Tibial artery (tissue), 4 donors: Measurements from ENCODE around the gene UST.
A peak's percentile ranks its signal among the peaks of the same experiment; 100 is the strongest.

Experiments used
- DNase-seq, 2 donors: peaks; one replicate each; pipeline ENCODE4 v3.0.0-alpha.2; 2019
- H3K27ac ChIP-seq, 2 donors: fragments of 200-600 bp; sonication (generic) in 1 of 2; 1 replicate in 1 of 2; 2 replicates in 1 of 2; pipeline ENCODE4 v1.5.1; 2018 to 2019; ENCODE audit warnings: mild to moderate bottlenecking in 1 of 2
- H3K27me3 ChIP-seq, 2 donors: fragments of 200-600 bp; sonication (generic) in 1 of 2; one replicate each; pipeline versions ENCODE4 v1.5.1 to v1.6.0; 2016 to 2019
- H3K36me3 ChIP-seq, 3 donors: fragments of 200-600 bp; sonication (generic) in 2 of 3; one replicate each; pipeline ENCODE4 v1.5.1; 2016 to 2019; ENCODE audit warnings: mild to moderate bottlenecking in 2 of 3
- H3K4me1 ChIP-seq, 4 donors: fragments of 200-600 bp; sonication (generic) in 2 of 4; 1 replicate in 3 of 4; 2 replicates in 1 of 4; pipeline ENCODE4 v1.5.1; 2016 to 2019
- H3K4me3 ChIP-seq, 2 donors: fragments of 200-600 bp; sonication (generic) in 1 of 2; 1 replicate in 1 of 2; 2 replicates in 1 of 2; pipeline ENCODE4 v1.5.1; 2018 to 2019; ENCODE audit warnings: mild to moderate bottlenecking in 2 of 2
- H3K9me3 ChIP-seq, 3 donors: fragments of 200-600 bp; sonication (generic) in 1 of 3; one replicate each; pipeline ENCODE4 v1.5.1; 2016 to 2019
- CTCF ChIP-seq, 2 experiments: fragments of 200-600 bp in 1 of 2; fragments of 450-650 bp in 1 of 2; IDR thresholded peaks; one replicate each; pipeline ENCODE4 v1.5.1; 2017 to 2019; ENCODE audit warnings: antibody characterized with exemption in 2 of 2, mild to moderate bottlenecking in 1 of 2, moderate library complexity in 1 of 2
- intact Hi-C: fragments of 100-400 bp; cut with DNase I; formaldehyde crosslinking; loops from one replicate; pipeline ENCODE4 v1.15.0; 2023; ENCODE audit warnings: low total_unique reads

UST gene

DNA sequence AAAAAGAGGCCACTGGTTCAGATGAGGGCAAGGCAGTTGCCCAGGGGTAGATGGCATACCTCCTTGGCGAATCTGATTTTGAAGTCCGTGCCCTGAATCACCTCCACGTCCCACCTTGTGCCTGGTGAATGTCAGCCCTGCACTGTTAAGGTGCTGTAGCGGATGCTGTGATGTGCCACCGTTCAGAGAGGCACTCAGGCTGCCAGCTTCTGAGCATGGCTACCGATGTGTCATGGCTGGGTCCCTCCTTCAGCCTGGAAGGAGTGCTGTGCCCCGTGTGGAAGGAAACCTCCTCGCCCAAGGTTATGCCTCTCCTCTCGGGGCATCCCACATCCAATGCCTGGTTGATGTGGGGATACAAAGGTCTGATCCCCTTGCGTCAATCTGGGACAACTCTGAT, 43.6 kb downstream of the UST start:
- no peak for TF ChIP-seq CTCF (IDR thresholded peaks at IDR 0.05)
- no peak overlapping the region for H3K4me3 ChIP-seq
- H3K4me1 ChIP-seq, result peaks cover 0 to 5% (median 1%) of the 10 kb centered on the region in 4 donors
- no peak for DNase-seq
- no peaks in the 10 kb centered on the region for H3K27me3 ChIP-seq
- H3K9me3 ChIP-seq, result peaks cover 0 to 13% (median 0%) of the 10 kb centered on the region in 3 donors
- no peaks in the 10 kb centered on the region for H3K36me3 ChIP-seq
- H3K27ac ChIP-seq, result no peak overlapping the region
- intact Hi-C loops, result no loop called here

DNA sequence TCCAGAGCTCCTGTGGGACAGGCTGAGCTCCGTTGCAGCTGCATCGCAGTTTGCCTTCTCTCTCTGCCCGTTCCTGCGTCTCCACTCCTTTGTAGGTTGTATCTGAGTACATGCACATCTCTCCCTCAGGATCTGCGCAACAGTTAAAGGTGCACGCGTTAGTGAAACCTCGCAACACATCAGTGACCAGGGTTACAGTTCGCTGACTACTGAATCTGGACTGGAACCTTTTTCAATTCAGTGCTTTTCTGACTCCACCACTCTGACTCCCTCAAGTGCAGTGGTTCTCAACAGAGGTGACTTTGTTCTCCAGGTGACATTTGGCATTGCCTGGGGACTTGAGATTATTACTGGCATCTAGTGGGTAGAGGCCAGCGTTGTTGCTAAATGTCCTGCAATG, 44.0 kb downstream of the UST start:
- no peaks in the 10 kb centered on the region for H3K27me3 ChIP-seq
- H3K9me3 ChIP-seq, result peaks cover 0 to 13% (median 0%) of the 10 kb centered on the region in 3 donors
- H3K4me1 ChIP-seq, result peaks cover 0 to 5% (median 1%) of the 10 kb centered on the region in 4 donors
- TF ChIP-seq CTCF (IDR thresholded peaks at IDR 0.05), result no peak
- H3K4me3 ChIP-seq, result no peak overlapping the region
- H3K36me3 ChIP-seq, result no peaks in the 10 kb centered on the region
- H3K27ac ChIP-seq, result no peak overlapping the region
- intact Hi-C loops, result no loop called here
- DNase-seq, result no peak

DNA sequence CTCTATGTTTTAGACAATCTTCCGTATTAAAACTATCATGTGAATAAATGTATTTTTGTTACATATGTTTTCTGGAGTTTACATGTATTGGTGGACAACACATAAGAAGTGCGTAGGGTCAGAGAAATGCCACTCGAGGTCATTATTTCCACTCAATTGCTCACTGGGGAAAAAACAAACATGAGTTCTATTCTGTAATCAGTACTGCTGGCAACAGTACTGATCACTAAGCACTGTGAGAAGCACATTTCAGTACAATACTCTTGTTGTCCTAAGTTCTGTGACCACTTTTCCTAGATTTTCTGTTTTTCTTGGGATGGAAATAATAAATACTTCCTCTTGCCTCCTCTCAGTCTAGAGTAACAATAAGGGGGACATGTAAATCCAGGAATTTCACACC, 44.5 kb downstream of the UST start:
- DNase-seq, result no peak
- intact Hi-C loops, result no loop called here

DNA sequence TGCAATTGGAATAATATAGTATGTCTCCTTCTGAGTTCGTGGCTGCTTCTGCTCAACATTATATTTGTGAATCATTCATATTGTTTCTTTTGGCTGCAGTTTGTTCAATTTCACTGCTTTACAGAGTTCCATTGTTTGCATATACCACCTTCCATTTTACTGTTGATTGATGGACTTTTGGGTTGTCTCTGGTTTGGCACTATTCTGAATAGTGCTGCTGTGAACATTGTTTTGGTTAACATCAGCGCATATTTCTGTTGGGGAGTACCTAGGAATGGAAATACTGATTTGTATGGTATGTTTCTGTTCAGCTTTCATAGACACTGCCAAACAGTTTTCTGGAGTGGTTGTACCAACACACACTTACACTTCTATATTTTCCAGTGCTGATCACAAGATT, 46.9 kb downstream of the UST start:
- H3K4me1 ChIP-seq, result peaks cover 0 to 5% (median 1%) of the 10 kb centered on the region in 4 donors
- intact Hi-C loops, result no loop called here
- H3K36me3 ChIP-seq, result no peaks in the 10 kb centered on the region
- H3K9me3 ChIP-seq, result peaks cover 0 to 7% (median 0%) of the 10 kb centered on the region in 3 donors
- no peak for DNase-seq
- H3K4me3 ChIP-seq, result no peak overlapping the region
- H3K27ac ChIP-seq, result no peak overlapping the region
- no peaks in the 10 kb centered on the region for H3K27me3 ChIP-seq
- TF ChIP-seq CTCF (IDR thresholded peaks at IDR 0.05), result no peak

More for the DNA sequence above, 44.5 kb downstream of the UST start:
- H3K9me3 ChIP-seq, result peaks cover 0 to 13% (median 0%) of the 10 kb centered on the region in 3 donors
- no peak overlapping the region for H3K27ac ChIP-seq
- TF ChIP-seq CTCF (IDR thresholded peaks at IDR 0.05), result no peak
- no peak overlapping the region for H3K4me3 ChIP-seq
- H3K4me1 ChIP-seq, result peaks cover 0 to 5% (median 1%) of the 10 kb centered on the region in 4 donors
- H3K36me3 ChIP-seq, result no peaks in the 10 kb centered on the region
- no peaks in the 10 kb centered on the region for H3K27me3 ChIP-seq

DNA sequence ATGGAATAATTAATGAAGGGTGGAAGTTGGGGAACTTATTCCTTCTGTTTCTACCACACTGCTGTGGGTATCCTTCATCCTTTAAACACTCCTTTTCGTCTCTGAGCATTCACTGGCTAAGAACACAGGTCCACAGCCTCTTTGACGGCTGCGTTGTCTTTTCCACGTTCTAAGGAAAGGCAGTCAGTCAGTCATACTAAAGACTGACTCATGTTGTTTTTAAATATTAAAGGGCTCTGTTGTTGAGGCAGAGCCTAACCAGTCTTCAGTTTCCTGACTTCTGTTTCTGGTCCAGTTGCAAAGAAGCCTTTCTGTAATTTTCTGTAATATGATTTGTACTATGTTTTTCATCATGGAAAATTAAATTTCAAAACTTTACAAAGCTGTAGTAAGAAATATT, 48.0 kb downstream of the UST start:
- no peak overlapping the region for H3K4me3 ChIP-seq
- H3K4me1 ChIP-seq, result peaks cover 0 to 7% (median 2%) of the 10 kb centered on the region in 4 donors
- no peak for TF ChIP-seq CTCF (IDR thresholded peaks at IDR 0.05)
- peaks cover 0 to 7% (median 0%) of the 10 kb centered on the region in 3 donors for H3K9me3 ChIP-seq
- DNase-seq, result no peak
- no peaks in the 10 kb centered on the region for H3K27me3 ChIP-seq
- peak overlapping the region in 1 of 2 donors; percentile 32 for H3K27ac ChIP-seq
- intact Hi-C loops, result no loop called here
- H3K36me3 ChIP-seq, result no peaks in the 10 kb centered on the region

DNA sequence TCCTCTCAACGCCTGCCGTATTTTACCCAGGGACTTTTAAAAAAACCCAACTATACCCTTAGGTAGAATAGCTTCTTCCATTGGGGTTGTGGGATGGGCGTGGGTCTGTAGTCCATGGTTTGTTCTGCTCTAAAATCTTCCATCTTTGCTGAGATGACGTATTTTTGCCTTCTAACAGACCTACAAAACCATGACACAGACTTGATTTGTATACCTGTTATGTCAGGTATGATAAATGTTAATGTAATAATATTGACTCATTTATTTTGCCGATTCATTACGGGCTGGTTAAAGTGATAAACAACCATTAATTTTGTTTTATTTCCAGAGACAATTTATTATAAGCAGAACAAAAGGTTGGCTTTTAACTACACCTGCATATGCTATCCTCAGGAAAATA, 48.7 kb downstream of the UST start:
- Histone ChIP-seq H3K4me3 (no peak overlapping the region), H3K9me3 (peaks cover 0 to 7% (median 0%) of the 10 kb centered on the region in 3 donors), H3K27ac (no peak overlapping the region), H3K36me3 (no peaks in the 10 kb centered on the region), H3K27me3 (no peaks in the 10 kb centered on the region), H3K4me1 (peaks cover 0 to 15% (median 6%) of the 10 kb centered on the region in 4 donors)
- intact Hi-C loops, result no loop called here
- DNase-seq, result no peak
- no peak for TF ChIP-seq CTCF (IDR thresholded peaks at IDR 0.05)
